H9 (cell line): ENCODE results near the gene SLC6A7. TPM values are rescaled to one million over a fixed set of nuclear protein-coding genes. Genes with fewer than 3 reads are reported as not detected.

ENCODE experiments used
- DNase-seq: peaks from one replicate; pipeline ENCODE4 v3.0.0-alpha.2; 2017
- H2AFZ ChIP-seq: one replicate; pipeline ENCODE4 v1.6.1; 2013; ENCODE audit warnings: mild to moderate bottlenecking, low read length, control low read depth, moderate library complexity
- H2AK5ac ChIP-seq: 2 replicates; pipeline ENCODE4 v1.6.1; 2013; ENCODE audit warnings: low read length, control low read depth, mixed read lengths; ENCODE audit not compliant: insufficient read length
- H2BK120ac ChIP-seq: one replicate; pipeline ENCODE4 v1.6.1; 2013; ENCODE audit warnings: low read depth, mild to moderate bottlenecking, low read length, control low read depth, inconsistent platforms; ENCODE audit not compliant: poor library complexity, severe bottlenecking
- H2BK12ac ChIP-seq: 2 replicates; pipeline ENCODE4 v1.6.1; 2013; ENCODE audit warnings: low read length, control low read depth, mixed read lengths, low read depth; ENCODE audit not compliant: insufficient read length
- H2BK15ac ChIP-seq: 2 replicates; pipeline ENCODE4 v1.6.1; 2013; ENCODE audit warnings: low read depth, low read length, control low read depth
- H2BK20ac ChIP-seq: one replicate; pipeline ENCODE4 v1.6.1; 2013; ENCODE audit warnings: low read depth, mild to moderate bottlenecking, low read length, control low read depth, inconsistent platforms; ENCODE audit not compliant: poor library complexity, severe bottlenecking
- H2BK5ac ChIP-seq: 2 replicates; pipeline ENCODE4 v1.6.1; 2013; ENCODE audit warnings: low read length, control low read depth, mixed read lengths; ENCODE audit not compliant: insufficient read length
- H3K14ac ChIP-seq: 2 replicates; pipeline ENCODE4 v1.6.1; 2013; ENCODE audit warnings: low read length, control low read depth; ENCODE audit not compliant: insufficient read depth
- H3K18ac ChIP-seq: 2 replicates; pipeline ENCODE4 v1.6.1; 2013; ENCODE audit warnings: low read depth, mild to moderate bottlenecking, mixed read lengths, low read length, control low read depth; ENCODE audit not compliant: insufficient read length
- H3K23ac ChIP-seq: 2 replicates; pipeline ENCODE4 v1.6.1; 2013; ENCODE audit warnings: low read length, control low read depth, mixed read lengths, low read depth; ENCODE audit not compliant: insufficient read length
- H3K23me2 ChIP-seq: 2 replicates; pipeline ENCODE4 v1.6.1; 2013; ENCODE audit warnings: low read depth, mild to moderate bottlenecking, mixed read lengths, low read length, control low read depth; ENCODE audit not compliant: insufficient read length, poor library complexity, severe bottlenecking
- H3K27ac ChIP-seq: 2 replicates; pipeline ENCODE4 v1.5.1; 2013; ENCODE audit warnings: low read length, control low read depth, mixed read lengths, low read depth; ENCODE audit not compliant: insufficient read length
- H3K27me3 ChIP-seq: 2 replicates; pipeline ENCODE4 v1.6.1; 2013; ENCODE audit warnings: low read length, control low read depth, inconsistent platforms; ENCODE audit not compliant: insufficient read depth
- H3K4ac ChIP-seq: 2 replicates; pipeline ENCODE4 v1.6.1; 2013; ENCODE audit warnings: low read depth, mild to moderate bottlenecking, control low read depth, inconsistent platforms, low read length, moderate library complexity
- H3K4me1 ChIP-seq: 2 replicates; pipeline ENCODE4 v1.6.1; 2013; ENCODE audit warnings: low read length, control low read depth, inconsistent platforms; ENCODE audit not compliant: insufficient read depth
- H3K4me2 ChIP-seq: 2 replicates; pipeline ENCODE4 v1.6.1; 2013; ENCODE audit warnings: low read length, control low read depth, mixed read lengths; ENCODE audit not compliant: insufficient read length, insufficient read depth
- H3K56ac ChIP-seq: 2 replicates; pipeline ENCODE4 v1.6.1; 2013; ENCODE audit warnings: low read depth, mild to moderate bottlenecking, mixed read lengths, low read length, control low read depth; ENCODE audit not compliant: insufficient read length
- H3K79me1 ChIP-seq: 2 replicates; pipeline ENCODE4 v1.6.1; 2013; ENCODE audit warnings: low read depth, mild to moderate bottlenecking, moderate library complexity, low read length, control low read depth, inconsistent platforms; ENCODE audit not compliant: insufficient read depth, poor library complexity, severe bottlenecking
- H3K79me2 ChIP-seq: 2 replicates; pipeline ENCODE4 v1.6.1; 2013; ENCODE audit warnings: low read length, control low read depth, inconsistent platforms; ENCODE audit not compliant: insufficient read depth
- H3K9ac ChIP-seq: 2 replicates; pipeline ENCODE4 v1.6.1; 2013; ENCODE audit warnings: low read length, control low read depth, mixed read lengths; ENCODE audit not compliant: insufficient read length; ENCODE audit errors: extremely low read depth
- H3K9me3 ChIP-seq: one replicate; pipeline ENCODE4 v1.6.1; 2013; ENCODE audit warnings: low read depth, low read length, inconsistent platforms; ENCODE audit not compliant: control insufficient read depth
- H3T11ph ChIP-seq: one replicate; pipeline ENCODE4 v1.6.1; 2013; ENCODE audit warnings: mild to moderate bottlenecking, low read length, control low read depth, inconsistent platforms
- H4K20me1 ChIP-seq: one replicate; pipeline ENCODE4 v1.6.1; 2013; ENCODE audit not compliant: control insufficient read depth, insufficient read length, insufficient read depth
- H4K5ac ChIP-seq: 2 replicates; pipeline ENCODE4 v1.6.1; 2013; ENCODE audit warnings: low read depth, mild to moderate bottlenecking, mixed read lengths, low read length, control low read depth; ENCODE audit not compliant: insufficient read length
- H4K8ac ChIP-seq: replicated peaks from 2 replicates; pipeline ENCODE4 v1.6.1; 2013; ENCODE audit warnings: low read length, control low read depth, mixed read lengths, low read depth; ENCODE audit not compliant: insufficient read length
- H4K91ac ChIP-seq: 2 replicates; pipeline ENCODE4 v1.6.1; 2013; ENCODE audit warnings: low read depth, mild to moderate bottlenecking, moderate library complexity, mixed read lengths, low read length, control low read depth; ENCODE audit not compliant: insufficient read length
- H3K27ac Mint-ChIP-seq, 3 experiments: 2 replicates in 2 of 3; 3 replicates in 1 of 3; pipeline ENCODE4 v1.8.0; 2020 to 2021; ENCODE audit warnings: mixed read lengths in 3 of 3, mild to moderate bottlenecking in 1 of 3, moderate library complexity in 1 of 3
- H3K27me3 Mint-ChIP-seq: 2 replicates; pipeline ENCODE4 v1.8.0; 2021; ENCODE audit warnings: low read depth, mild to moderate bottlenecking, moderate library complexity, mixed read lengths
- H3K36me3 Mint-ChIP-seq, 3 experiments: 2 replicates in 2 of 3; 3 replicates in 1 of 3; pipeline ENCODE4 v1.8.0; 2020 to 2021; ENCODE audit warnings: low read depth in 3 of 3, mixed read lengths in 3 of 3; ENCODE audit not compliant: insufficient read depth in 1 of 3
- H3K4me1 Mint-ChIP-seq, 2 experiments: 2 replicates each; pipeline ENCODE4 v1.8.0; 2020; ENCODE audit warnings: mixed read lengths in 2 of 2
- H3K4me3 Mint-ChIP-seq, 2 experiments: 2 replicates in 1 of 2; 3 replicates in 1 of 2; pipeline ENCODE4 v1.8.0; 2020 to 2021; ENCODE audit warnings: mild to moderate bottlenecking in 2 of 2, mixed read lengths in 2 of 2, moderate library complexity in 1 of 2
- H3K9me3 Mint-ChIP-seq, 2 experiments: 2 replicates in 1 of 2; 3 replicates in 1 of 2; pipeline ENCODE4 v1.8.0; 2020; ENCODE audit warnings: mild to moderate bottlenecking in 2 of 2, mixed read lengths in 2 of 2, moderate library complexity in 1 of 2
- CTCF ChIP-seq: fragments of 200-600 bp; sonication (generic); conservative IDR thresholded peaks from 3 replicates; pipeline ENCODE4 v1.8.0; 2021; ENCODE audit warnings: antibody characterized with exemption, mild to moderate bottlenecking
- WGBS: extraction: QIAGEN DNeasy Blood & Tissue Kit; methylation state at CpG from one replicate; pipeline ENCODE4 v1.1.7; 2013; ENCODE audit warnings: missing lambda C conversion rate, low lambda C conversion rate, mixed read lengths; ENCODE audit not compliant: insufficient read length; ENCODE audit errors: extremely low coverage; 5-methylcytosine and 5-hydroxymethylcytosine counted together
- total RNA-seq: library from RNA; stranded (reverse); gene quantifications from 2 replicates; pipeline ENCODE4 v1.2.1, GENCODE V29; 2021

SLC6A7 gene
- total RNA-seq, 1 experiment from 2014 or later = not detected

GRCh38 chr5:150258130-150258529, 68.3 kb downstream of the SLC6A7 start:
- no peaks in the 10 kb centered on the region for H4K20me1 ChIP-seq
- no peak overlapping the region for H2AFZ ChIP-seq
- no peak overlapping the region for H2BK5ac ChIP-seq
- H3K27ac Mint-ChIP-seq = no peak overlapping the region
- H3K9ac ChIP-seq = no peak overlapping the region
- H4K91ac ChIP-seq = no peak overlapping the region
- no peak overlapping the region for H2BK120ac ChIP-seq
- no peaks in the 10 kb centered on the region; the same call in 1 of the 2 replicates for H3K4me1 ChIP-seq
- peaks cover 6% of the 10 kb centered on the region for H3K27me3 Mint-ChIP-seq
- TF ChIP-seq CTCF = no peak
- no peak overlapping the region for H3K23ac ChIP-seq
- DNase-seq = no peak
- no peak overlapping the region for H3K56ac ChIP-seq
- no peak overlapping the region for H4K8ac ChIP-seq
- no peak overlapping the region for H4K5ac ChIP-seq
- no peaks in the 10 kb centered on the region; a peak in 1 of 7 replicates for H3K36me3 Mint-ChIP-seq
- no peaks in the 10 kb centered on the region for H3K9me3 ChIP-seq
- no peak overlapping the region for H2BK12ac ChIP-seq
- no peak overlapping the region for H3K14ac ChIP-seq
- no peak overlapping the region for H3K18ac ChIP-seq
- H2BK20ac ChIP-seq = no peak overlapping the region
- no CpG with 5 or more reads among the region's 6 CpGs for WGBS
- no peaks in the 10 kb centered on the region for H3K79me2 ChIP-seq
- H3K9me3 Mint-ChIP-seq = no peaks in the 10 kb centered on the region
- no peaks in the 10 kb centered on the region for H3K27me3 ChIP-seq
- H3T11ph ChIP-seq = no peak overlapping the region
- no peak overlapping the region for H2BK15ac ChIP-seq
- no peak overlapping the region for H3K4me2 ChIP-seq
- no peak overlapping the region for H3K27ac ChIP-seq
- peaks cover 5 to 14% of the 10 kb centered on the region in 2 experiments for H3K4me1 Mint-ChIP-seq
- no peak overlapping the region for H2AK5ac ChIP-seq
- no peaks in the 10 kb centered on the region for H3K23me2 ChIP-seq
- no peak overlapping the region for H3K4me3 Mint-ChIP-seq
- H3K4ac ChIP-seq = no peak overlapping the region
- no peaks in the 10 kb centered on the region for H3K79me1 ChIP-seq

Other genes with a start within 250 kb of the SLC6A7 start
- gene PDE6A, start 245.3 kb upstream of the SLC6A7 start, total RNA-seq = not detected in 2 replicates
- gene SLC26A2, start 229.3 kb upstream of the SLC6A7 start, total RNA-seq = 5.9 and 6.1 TPM in 2 replicates
- gene TIGD6, start 189.4 kb upstream of the SLC6A7 start, total RNA-seq = 1.2 and 1.8 TPM in 2 replicates
- gene HMGXB3, start 189.3 kb upstream of the SLC6A7 start, total RNA-seq = 23.8 and 26.9 TPM in 2 replicates
- gene CSF1R, start 103.5 kb upstream of the SLC6A7 start, total RNA-seq = 0.13 TPM in 1 of 2 replicates, not detected in the other
- gene PDGFRB, start 34.2 kb upstream of the SLC6A7 start, total RNA-seq = 2.2 and 3.9 TPM in 2 replicates
- gene CDX1, start 23.3 kb upstream of the SLC6A7 start, total RNA-seq = 0.22 TPM in 1 of 2 replicates, not detected in the other
- 0.15 and 0.33 TPM in 2 replicates for gene CAMK2A, start 99.7 kb downstream of the SLC6A7 start, total RNA-seq
- 1.3 and 1.7 TPM in 2 replicates for gene ARSI, start 112.8 kb downstream of the SLC6A7 start, total RNA-seq
- gene TCOF1, start 167.6 kb downstream of the SLC6A7 start, total RNA-seq = 128 and 133 TPM in 2 replicates
- gene CD74, start 222.8 kb downstream of the SLC6A7 start, total RNA-seq = 19.5 and 19.9 TPM in 2 replicates